Measurements from ENCODE around the gene LACTBL1.

LACTBL1 gene

GRCh38 chr1:22941257-22941656 is 31.4 kb downstream of the LACTBL1 start:
- no peak for DNase-seq

- DNase-seq: no peak
These were observed 36.0 kb downstream of the LACTBL1 start for GRCh38 chr1:22936681-22937080.

GRCh38 chr1:22935433-22935832 is 37.2 kb downstream of the LACTBL1 start:
- DNase-seq: no peak

- no peak for DNase-seq
These were observed 39.7 kb downstream of the LACTBL1 start for GRCh38 chr1:22932803-22933470.

GRCh38 chr1:22930240-22930912 is 42.3 kb downstream of the LACTBL1 start:
- DNase-seq: peak; percentile 53

- no peak for DNase-seq
These were observed 47.6 kb downstream of the LACTBL1 start for GRCh38 chr1:22925111-22925510.

- no peak for DNase-seq
These were observed 50.0 kb downstream of the LACTBL1 start for GRCh38 chr1:22922640-22923039.

- no peak for DNase-seq
These were observed 51.1 kb downstream of the LACTBL1 start for GRCh38 chr1:22921452-22922126.

GRCh38 chr1:22920734-22921451 is 51.8 kb downstream of the LACTBL1 start:
- no peak for DNase-seq

- no peak for DNase-seq
These were observed 52.5 kb downstream of the LACTBL1 start for GRCh38 chr1:22920026-22920733.

- no peak for DNase-seq
These were observed 53.2 kb downstream of the LACTBL1 start for GRCh38 chr1:22919341-22920025.

GRCh38 chr1:22918644-22919043 is 54.0 kb downstream of the LACTBL1 start:
- no peak for DNase-seq

GRCh38 chr1:22917989-22918388 is 54.7 kb downstream of the LACTBL1 start:
- no peak for DNase-seq

- DNase-seq: no peak
These were observed 56.2 kb downstream of the LACTBL1 start for GRCh38 chr1:22916471-22916820.

GRCh38 chr1:22915816-22916470 is 56.7 kb downstream of the LACTBL1 start:
- DNase-seq: no peak

- no peak for DNase-seq
These were observed 57.4 kb downstream of the LACTBL1 start for GRCh38 chr1:22915231-22915630.

- no peak for DNase-seq
These were observed 57.9 kb downstream of the LACTBL1 start for GRCh38 chr1:22914633-22915217.

GRCh38 chr1:22914156-22914555 is 58.5 kb downstream of the LACTBL1 start:
- DNase-seq: no peak

GRCh38 chr1:22913421-22914141 is 59.1 kb downstream of the LACTBL1 start:
- no peak for DNase-seq

GRCh38 chr1:22912311-22912710 is 60.4 kb downstream of the LACTBL1 start:
- DNase-seq: no peak
